Lower leg skin (tissue), 3 donors: ENCODE measurements around the gene ELOVL5.

ENCODE experiments used
- POLR2A ChIP-seq, 2 donors: fragments of 450-650 bp; IDR thresholded peaks; one replicate each; pipeline ENCODE4 v1.6.1; 2016 to 2017; ENCODE audit warnings: antibody characterized with exemption in 2 of 2, mild to moderate bottlenecking in 1 of 2, moderate library complexity in 1 of 2
- TF ChIP-seq, protein P1 (sequence below), 3 donors: fragments of 450-650 bp; IDR thresholded peaks; one replicate each; pipeline ENCODE4 v1.5.1; 2016; ENCODE audit warnings: antibody characterized with exemption in 3 of 3, mild to moderate bottlenecking in 3 of 3, moderate library complexity in 2 of 3

DNA sequence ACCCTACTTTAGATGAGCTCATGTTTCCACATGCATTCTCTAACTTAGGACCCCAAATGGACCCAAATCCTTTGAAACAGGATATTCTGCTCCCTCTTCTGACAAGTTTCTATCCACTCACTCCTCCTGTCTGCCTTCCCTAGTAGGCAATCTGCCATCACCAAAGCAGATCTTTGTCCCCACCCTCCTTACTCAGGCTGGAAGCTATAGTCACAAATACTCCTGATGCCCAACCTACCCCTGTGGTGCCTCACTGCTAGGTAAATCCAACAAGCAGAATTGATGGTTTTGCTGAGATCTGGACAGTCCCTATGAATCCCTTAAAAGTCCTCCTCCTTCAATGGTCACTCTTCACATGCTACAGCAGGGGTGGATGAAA, 21.7 kb downstream of the ELOVL5 start:
- TF ChIP-seq, protein P1, sequence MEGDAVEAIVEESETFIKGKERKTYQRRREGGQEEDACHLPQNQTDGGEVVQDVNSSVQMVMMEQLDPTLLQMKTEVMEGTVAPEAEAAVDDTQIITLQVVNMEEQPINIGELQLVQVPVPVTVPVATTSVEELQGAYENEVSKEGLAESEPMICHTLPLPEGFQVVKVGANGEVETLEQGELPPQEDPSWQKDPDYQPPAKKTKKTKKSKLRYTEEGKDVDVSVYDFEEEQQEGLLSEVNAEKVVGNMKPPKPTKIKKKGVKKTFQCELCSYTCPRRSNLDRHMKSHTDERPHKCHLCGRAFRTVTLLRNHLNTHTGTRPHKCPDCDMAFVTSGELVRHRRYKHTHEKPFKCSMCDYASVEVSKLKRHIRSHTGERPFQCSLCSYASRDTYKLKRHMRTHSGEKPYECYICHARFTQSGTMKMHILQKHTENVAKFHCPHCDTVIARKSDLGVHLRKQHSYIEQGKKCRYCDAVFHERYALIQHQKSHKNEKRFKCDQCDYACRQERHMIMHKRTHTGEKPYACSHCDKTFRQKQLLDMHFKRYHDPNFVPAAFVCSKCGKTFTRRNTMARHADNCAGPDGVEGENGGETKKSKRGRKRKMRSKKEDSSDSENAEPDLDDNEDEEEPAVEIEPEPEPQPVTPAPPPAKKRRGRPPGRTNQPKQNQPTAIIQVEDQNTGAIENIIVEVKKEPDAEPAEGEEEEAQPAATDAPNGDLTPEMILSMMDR (IDR thresholded peaks at IDR 0.05): no peak
- no peak for TF ChIP-seq POLR2A (IDR thresholded peaks at IDR 0.05)
